Subcutaneous adipose tissue (tissue), 4 donors: ENCODE measurements around the gene CCR8. TPM values are rescaled to one million over a fixed set of nuclear protein-coding genes. Genes with fewer than 3 reads are reported as not detected.

ENCODE experiments used
- total RNA-seq, 4 donors: library from RNA; depleted of rRNA; stranded (reverse); fragments of >200 nt; gene quantifications; one replicate each; pipeline ENCODE4 v1.1.0, GENCODE V29; 2016
- TF ChIP-seq, protein P1 (sequence below): fragments of 450-650 bp; IDR thresholded peaks from one replicate; pipeline ENCODE4 v1.5.1; 2016; ENCODE audit warnings: low read depth, mild to moderate bottlenecking, control low read depth, antibody characterized with exemption, moderate library complexity

The CCR8 gene
- total RNA-seq, 4 donors from 2014 or later = not detected

DNA sequence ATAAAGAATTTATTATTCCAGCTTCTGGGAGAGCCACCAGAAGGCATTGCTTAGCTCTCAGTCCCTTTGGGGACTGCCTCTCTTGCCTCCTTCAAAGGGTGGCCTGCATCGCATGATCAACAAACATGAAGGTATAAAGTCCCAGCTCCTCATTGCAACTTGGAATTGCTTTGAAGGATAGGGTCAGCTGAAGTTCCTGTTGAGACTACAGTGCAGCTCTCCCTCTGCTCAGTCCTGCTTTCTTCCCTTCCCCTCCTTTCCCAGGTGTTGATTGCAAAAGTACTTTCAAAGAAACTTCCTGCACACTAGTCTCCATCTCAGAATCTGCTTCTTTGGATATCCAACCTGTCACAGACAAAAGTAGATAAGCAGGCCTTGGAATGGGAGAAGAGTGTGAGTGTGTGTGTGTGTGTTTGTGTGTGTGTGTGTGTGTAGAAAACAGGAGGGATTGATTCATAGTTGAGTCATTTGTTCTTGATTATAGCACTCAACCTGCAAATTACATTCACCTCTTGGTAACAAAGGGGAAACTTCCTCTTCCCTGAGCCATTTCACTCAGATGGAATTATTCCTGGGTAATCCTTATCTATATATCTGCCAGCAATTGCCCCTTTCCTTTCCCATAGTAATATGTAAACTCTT is 13.7 kb downstream of the CCR8 start:
- TF ChIP-seq, protein P1, sequence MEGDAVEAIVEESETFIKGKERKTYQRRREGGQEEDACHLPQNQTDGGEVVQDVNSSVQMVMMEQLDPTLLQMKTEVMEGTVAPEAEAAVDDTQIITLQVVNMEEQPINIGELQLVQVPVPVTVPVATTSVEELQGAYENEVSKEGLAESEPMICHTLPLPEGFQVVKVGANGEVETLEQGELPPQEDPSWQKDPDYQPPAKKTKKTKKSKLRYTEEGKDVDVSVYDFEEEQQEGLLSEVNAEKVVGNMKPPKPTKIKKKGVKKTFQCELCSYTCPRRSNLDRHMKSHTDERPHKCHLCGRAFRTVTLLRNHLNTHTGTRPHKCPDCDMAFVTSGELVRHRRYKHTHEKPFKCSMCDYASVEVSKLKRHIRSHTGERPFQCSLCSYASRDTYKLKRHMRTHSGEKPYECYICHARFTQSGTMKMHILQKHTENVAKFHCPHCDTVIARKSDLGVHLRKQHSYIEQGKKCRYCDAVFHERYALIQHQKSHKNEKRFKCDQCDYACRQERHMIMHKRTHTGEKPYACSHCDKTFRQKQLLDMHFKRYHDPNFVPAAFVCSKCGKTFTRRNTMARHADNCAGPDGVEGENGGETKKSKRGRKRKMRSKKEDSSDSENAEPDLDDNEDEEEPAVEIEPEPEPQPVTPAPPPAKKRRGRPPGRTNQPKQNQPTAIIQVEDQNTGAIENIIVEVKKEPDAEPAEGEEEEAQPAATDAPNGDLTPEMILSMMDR = no peak

DNA sequence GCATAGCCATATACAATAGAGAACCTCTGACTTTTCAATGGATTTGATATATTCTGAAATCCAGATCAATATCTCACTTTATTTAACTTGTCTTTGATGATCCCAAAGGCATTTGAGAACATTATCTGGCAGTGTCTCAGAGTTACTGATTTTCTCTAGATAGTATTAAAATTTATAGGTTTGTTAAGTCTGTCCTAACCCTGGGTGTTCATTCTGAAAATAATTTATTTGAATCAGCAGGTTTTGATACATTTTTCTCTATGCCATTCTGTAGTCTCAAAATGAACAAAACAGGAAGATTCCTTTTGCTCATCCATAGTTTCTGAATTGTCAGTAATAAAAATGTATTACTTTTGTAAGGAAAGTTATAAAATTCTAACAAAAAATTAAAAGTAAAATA is 14.3 kb downstream of the CCR8 start:
- TF ChIP-seq, protein P1 = no peak

DNA sequence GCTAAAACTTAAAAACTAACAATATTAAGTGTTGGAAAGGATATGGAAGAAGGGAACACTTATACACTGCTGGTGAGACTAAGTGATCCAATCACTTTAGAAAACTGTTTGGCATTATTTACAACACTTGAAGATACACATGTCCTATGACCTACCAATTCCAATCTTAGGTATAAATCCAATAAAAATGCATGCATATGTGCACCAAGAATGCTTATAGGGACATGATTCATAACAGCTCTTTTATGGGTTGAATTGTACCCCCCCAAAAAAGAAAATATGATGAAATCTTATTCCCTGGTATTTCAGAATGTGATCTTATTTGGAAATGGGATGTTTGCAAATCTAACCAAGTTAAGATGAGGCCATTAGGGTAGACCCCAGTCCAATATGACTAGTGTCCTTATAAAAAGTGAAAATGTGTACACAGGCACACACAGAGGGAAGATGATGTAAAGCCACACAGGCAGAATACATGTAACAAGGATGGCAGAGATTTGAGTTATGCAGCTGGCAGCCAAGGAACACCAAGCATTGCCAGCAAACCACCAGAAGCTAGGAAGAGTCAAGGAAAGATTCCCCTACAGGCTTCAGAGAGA is 15.3 kb downstream of the CCR8 start:
- TF ChIP-seq, protein P1 = no peak

DNA sequence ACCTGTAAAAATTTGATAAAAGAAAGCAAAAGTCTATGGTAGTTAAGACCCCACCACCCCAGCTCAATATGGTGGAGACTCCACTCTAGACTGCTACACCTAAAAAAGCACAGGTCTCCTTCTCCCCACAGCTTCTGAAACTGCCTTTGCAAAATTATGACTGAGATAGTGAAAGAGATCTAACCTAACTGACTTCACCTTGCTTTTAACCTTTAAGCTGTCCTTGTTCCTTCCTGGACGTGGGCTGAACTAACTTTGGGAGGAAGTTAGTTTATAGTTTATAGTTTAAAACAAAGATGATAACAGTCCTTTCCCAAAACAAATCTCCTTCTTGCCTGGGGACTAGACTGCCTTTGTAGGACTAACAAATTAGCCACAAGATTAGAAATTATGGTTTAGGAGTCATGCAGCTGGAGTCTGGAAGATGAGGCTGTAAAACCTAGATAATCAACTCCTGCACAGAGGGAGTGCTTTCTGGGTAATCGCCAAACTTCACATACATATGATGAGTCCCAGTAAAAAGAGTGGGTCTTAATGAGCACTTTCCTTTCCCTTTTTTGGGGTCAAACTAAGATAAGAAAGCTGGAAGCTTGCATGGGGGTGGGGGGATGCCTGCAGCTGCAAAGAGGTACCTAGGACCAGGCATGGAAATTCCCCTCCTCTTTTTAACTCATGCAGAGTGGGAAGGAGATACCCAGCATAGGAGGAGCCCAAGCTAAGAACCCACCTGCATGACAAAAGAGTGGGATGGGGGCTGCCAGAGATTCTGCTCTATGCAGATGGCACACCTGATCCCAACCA is 17.5 kb downstream of the CCR8 start:
- TF ChIP-seq, protein P1 = no peak

DNA sequence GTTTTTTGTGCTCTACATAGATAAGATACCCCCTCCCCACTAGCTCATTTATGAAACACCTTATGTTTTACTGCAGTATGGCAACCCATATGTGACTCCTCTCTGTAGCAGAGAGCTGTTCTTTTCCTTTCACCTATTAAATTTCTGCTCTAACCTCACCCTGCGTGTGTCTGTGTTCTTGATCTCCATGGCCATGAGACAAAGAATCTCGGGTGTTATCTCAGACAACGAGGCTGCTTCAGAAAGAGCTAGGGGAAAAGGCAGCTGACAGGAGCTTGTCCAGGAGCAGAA is 18.0 kb downstream of the CCR8 start:
- TF ChIP-seq, protein P1 = no peak

DNA sequence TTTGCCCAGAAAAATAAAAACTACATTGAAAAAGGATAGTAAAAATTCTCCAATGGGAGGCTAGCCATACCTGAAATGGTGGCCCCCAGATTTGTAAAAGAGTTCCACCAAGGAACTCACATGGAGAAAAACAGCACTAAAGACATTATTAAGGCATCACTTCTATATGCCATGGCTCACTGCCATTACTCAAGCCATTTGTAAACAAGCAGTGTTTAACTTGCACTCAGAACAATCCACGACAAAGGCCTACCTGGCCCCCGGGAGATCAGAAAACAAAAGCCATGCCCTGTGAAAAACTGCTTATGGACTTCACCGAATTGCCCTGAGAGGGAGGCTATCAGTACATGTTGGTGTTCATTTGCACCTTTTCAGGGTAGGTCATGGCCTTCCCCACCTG is 19.6 kb downstream of the CCR8 start:
- TF ChIP-seq, protein P1 = no peak

DNA sequence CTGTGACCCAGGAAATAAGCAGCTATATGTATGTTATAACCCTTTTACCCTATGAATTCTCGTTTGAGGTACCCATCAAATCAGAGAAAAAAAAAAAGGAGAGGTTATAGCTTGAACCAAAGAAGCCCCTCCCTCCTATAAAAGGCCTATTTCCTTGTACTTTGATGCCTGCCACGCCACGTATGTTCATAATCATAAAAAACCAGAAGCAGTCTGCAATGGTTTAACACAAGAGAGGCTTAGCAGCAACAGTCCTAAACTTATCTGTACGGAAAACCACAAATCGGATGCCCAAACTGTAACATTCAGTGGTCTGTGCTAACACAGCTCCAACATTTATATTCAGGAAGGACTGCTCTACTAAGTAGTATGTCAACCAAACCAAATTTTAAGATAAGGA is 21.2 kb downstream of the CCR8 start:
- TF ChIP-seq, protein P1 = no peak
